ENCODE data around the gene OPRD1.
"Not testable (repeated sequence)": the region's sequence is repeated elsewhere in the genome, so short reads cannot be mapped to it uniquely, and the experiment has no call there.

Gene OPRD1

GRCh38 chr1:28790377-28791035 lies 21.5 kb upstream of the OPRD1 start:
- no peak for TF ChIP-seq CTCF (IDR thresholded peaks at IDR 0.05; ENCODE audit: low read depth, low read length)
- DNase-seq (ENCODE audit: extremely low read depth, low read depth) = no peak

- not testable (repeated sequence) for DNase-seq (ENCODE audit: extremely low read depth, low read depth)
Measured at GRCh38 chr1:28791929-28792328, 20.0 kb upstream of the OPRD1 start.

DNA sequence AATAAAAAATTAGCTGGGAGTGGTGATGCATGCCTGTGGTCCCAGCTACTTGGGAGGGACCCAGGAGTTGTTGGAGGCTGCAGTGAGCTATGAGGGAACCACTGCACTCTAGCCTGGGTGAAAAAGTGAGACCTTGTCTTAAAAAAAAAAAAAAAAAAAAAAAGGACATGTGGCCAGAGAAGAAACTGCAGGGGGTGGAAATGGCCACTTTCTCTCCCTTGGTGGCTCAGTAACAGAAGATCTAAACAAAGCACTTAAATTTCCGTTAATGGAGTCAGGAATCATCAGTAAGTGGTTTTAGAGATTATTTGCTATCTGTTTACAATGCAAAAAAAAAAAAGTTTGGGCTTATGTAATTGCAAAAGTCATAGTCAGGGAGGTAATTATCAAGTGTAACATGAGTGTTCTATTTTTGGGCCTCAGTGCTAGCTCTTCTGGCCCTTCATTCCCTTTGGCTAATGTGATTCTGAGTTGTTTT lies 19.3 kb upstream of the OPRD1 start:
- TF ChIP-seq CTCF (IDR thresholded peaks at IDR 0.05; ENCODE audit: low read depth, low read length) = no peak; the same call in 1 of the 2 replicates

GRCh38 chr1:28794582-28794981 lies 17.4 kb upstream of the OPRD1 start:
- not testable (repeated sequence) for DNase-seq (ENCODE audit: extremely low read depth, low read depth)

More for the DNA sequence above, 19.3 kb upstream of the OPRD1 start:
- no peak for DNase-seq (ENCODE audit: extremely low read depth, low read depth)

GRCh38 chr1:28796352-28797211 lies 15.4 kb upstream of the OPRD1 start:
- DNase-seq (ENCODE audit: extremely low read depth, low read depth) = no peak
- TF ChIP-seq CTCF (IDR thresholded peaks at IDR 0.05; ENCODE audit: low read depth, low read length) = no peak

DNA sequence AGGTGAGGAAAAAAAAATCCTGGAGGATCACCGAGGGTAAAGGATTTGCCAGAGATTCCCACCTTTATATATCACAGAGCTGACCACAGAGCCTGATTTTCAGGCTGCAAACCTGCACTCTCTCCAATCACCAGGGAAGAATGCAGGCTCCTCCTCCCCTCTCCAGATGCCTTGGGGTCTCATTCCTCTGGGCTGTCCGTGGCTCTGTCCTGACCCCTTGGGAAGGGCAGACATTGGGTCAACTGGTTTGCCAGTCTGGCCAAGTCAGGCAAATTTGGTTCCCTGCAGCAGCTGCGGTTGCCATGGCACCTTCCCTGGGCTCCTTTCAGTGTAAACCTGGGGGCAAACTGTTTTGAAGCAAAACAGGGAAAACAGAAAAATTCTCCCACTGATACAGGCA lies 11.6 kb upstream of the OPRD1 start:
- no peak for TF ChIP-seq CTCF (IDR thresholded peaks at IDR 0.05; ENCODE audit: low read depth, low read length)
- no peak for DNase-seq (ENCODE audit: extremely low read depth, low read depth)

DNA sequence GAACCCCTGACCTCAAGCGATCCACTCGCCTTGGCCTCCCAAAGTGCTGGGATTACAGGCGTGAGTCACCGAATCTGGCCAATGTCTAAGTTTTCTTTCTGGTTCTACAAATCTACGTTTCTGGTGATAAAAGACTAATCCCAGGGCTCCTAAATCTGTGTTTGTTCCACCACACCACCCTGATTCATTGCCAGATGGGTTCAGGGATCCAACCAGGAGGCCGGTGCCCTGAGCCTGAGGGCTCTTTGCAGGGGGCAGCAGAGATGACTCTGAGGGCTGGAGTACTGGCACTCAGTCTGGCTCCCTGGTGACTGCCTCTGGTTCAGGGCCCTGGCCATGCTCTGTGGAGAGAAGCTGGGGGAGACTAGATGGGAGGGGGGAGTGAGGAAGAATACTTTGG lies 10.5 kb upstream of the OPRD1 start:
- DNase-seq (ENCODE audit: extremely low read depth, low read depth) = no peak
- TF ChIP-seq CTCF (IDR thresholded peaks at IDR 0.05; ENCODE audit: low read depth, low read length) = no peak

DNA sequence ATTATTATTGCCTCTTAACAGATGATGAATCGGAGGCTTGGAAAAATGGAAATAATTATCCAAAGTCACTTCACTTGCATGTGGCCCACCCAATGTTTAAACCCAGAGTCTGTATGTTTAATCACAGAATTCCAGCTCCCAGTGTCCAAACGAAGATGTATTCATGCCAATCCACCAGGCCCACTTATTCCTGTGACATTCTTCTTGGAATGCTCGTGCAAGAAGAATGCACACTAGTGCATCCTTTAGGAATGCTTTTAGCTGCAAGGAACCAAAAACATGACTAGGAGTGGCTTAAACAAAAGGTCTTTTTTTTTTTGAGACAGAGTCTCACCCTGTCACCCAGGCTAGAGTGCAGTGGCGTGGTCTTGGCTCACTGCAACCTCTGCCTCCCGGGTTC lies 8.9 kb upstream of the OPRD1 start:
- DNase-seq (ENCODE audit: extremely low read depth, low read depth) = no peak

More for the DNA sequence above, 8.9 kb upstream of the OPRD1 start:
- TF ChIP-seq CTCF (IDR thresholded peaks at IDR 0.05; ENCODE audit: low read depth, low read length) = no peak
